HCT116 (cell line): ENCODE results near the gene LRP1B.

Experiments
- EZH2 ChIP-seq: fragments of 200-600 bp; sonication (generic); IDR thresholded peaks from 2 replicates; pipeline ENCODE4 v1.6.1; 2017; ENCODE audit warnings: antibody characterized with exemption, mixed run types
- POLR2A ChIP-seq: IDR thresholded peaks from 2 replicates; pipeline ENCODE4 v1.7.0; 2011; ENCODE audit warnings: borderline replicate concordance; ENCODE audit not compliant: insufficient read depth, insufficient read length; ENCODE audit errors: extremely low read depth
- TF ChIP-seq, protein P1 (sequence below), 3 experiments: fragments of 200-600 bp in 1 of 3; sonication (generic) in 1 of 3; IDR thresholded peaks in 2 of 3; conservative IDR thresholded peaks in 1 of 3; 2 replicates each; pipeline ENCODE4 v1.5.1; 2012 to 2017; ENCODE audit warnings: low read depth in 2 of 3, low read length in 2 of 3, antibody characterized with exemption in 1 of 3, borderline replicate concordance in 1 of 3, control low read depth in 1 of 3, mild to moderate bottlenecking in 1 of 3, mixed read lengths in 1 of 3, mixed run types in 1 of 3, moderate library complexity in 1 of 3; ENCODE audit not compliant: insufficient read depth in 1 of 3
- TF ChIP-seq, protein P2 (sequence below): IDR thresholded peaks from 2 replicates; pipeline ENCODE4 v1.6.1; 2012
- TF ChIP-seq, protein P3 (sequence below): IDR thresholded peaks from 2 replicates; pipeline ENCODE4 v1.6.1; 2012; ENCODE audit warnings: low read depth

DNA sequence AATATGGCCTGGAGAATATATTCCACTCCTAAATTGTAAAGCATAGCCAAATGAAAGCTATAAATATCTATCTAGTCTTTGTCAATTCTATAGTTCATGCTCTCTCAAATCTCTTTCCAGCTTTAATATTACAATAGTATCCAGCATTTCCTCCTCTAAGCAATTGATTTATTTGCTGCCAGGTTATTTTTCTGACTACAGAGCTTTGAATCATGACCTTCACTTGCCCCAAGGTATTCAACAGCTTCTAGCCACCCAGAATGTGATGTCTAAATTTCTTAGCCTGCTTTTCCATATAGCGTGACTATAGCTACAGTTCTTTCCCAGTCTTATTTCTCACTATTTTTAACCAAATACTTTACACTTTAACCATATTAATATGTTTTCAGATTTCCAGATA is 1287.6 kb downstream of the LRP1B start:
- TF ChIP-seq, protein P1, sequence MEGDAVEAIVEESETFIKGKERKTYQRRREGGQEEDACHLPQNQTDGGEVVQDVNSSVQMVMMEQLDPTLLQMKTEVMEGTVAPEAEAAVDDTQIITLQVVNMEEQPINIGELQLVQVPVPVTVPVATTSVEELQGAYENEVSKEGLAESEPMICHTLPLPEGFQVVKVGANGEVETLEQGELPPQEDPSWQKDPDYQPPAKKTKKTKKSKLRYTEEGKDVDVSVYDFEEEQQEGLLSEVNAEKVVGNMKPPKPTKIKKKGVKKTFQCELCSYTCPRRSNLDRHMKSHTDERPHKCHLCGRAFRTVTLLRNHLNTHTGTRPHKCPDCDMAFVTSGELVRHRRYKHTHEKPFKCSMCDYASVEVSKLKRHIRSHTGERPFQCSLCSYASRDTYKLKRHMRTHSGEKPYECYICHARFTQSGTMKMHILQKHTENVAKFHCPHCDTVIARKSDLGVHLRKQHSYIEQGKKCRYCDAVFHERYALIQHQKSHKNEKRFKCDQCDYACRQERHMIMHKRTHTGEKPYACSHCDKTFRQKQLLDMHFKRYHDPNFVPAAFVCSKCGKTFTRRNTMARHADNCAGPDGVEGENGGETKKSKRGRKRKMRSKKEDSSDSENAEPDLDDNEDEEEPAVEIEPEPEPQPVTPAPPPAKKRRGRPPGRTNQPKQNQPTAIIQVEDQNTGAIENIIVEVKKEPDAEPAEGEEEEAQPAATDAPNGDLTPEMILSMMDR (IDR thresholded peaks at IDR 0.05 in 2 of 3, conservative IDR thresholded peaks at IDR 0.05 in 1 of 3; ENCODE audit: borderline replicate concordance in 1 of 3, insufficient read depth in 1 of 3, low read depth in 2 of 3, low read length in 2 of 3) = no peak
- TF ChIP-seq, protein P2, sequence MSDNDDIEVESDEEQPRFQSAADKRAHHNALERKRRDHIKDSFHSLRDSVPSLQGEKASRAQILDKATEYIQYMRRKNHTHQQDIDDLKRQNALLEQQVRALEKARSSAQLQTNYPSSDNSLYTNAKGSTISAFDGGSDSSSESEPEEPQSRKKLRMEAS = no peak
- TF ChIP-seq POLR2A (no peak), EZH2 (no peak)
- TF ChIP-seq, protein P3, sequence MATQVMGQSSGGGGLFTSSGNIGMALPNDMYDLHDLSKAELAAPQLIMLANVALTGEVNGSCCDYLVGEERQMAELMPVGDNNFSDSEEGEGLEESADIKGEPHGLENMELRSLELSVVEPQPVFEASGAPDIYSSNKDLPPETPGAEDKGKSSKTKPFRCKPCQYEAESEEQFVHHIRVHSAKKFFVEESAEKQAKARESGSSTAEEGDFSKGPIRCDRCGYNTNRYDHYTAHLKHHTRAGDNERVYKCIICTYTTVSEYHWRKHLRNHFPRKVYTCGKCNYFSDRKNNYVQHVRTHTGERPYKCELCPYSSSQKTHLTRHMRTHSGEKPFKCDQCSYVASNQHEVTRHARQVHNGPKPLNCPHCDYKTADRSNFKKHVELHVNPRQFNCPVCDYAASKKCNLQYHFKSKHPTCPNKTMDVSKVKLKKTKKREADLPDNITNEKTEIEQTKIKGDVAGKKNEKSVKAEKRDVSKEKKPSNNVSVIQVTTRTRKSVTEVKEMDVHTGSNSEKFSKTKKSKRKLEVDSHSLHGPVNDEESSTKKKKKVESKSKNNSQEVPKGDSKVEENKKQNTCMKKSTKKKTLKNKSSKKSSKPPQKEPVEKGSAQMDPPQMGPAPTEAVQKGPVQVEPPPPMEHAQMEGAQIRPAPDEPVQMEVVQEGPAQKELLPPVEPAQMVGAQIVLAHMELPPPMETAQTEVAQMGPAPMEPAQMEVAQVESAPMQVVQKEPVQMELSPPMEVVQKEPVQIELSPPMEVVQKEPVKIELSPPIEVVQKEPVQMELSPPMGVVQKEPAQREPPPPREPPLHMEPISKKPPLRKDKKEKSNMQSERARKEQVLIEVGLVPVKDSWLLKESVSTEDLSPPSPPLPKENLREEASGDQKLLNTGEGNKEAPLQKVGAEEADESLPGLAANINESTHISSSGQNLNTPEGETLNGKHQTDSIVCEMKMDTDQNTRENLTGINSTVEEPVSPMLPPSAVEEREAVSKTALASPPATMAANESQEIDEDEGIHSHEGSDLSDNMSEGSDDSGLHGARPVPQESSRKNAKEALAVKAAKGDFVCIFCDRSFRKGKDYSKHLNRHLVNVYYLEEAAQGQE = no peak
